Measurements from ENCODE around the gene GRID1.
"Not testable (repeated sequence)": the region's sequence is repeated elsewhere in the genome, so short reads cannot be mapped to it uniquely, and the experiment has no call there.

GRID1 gene

DNA sequence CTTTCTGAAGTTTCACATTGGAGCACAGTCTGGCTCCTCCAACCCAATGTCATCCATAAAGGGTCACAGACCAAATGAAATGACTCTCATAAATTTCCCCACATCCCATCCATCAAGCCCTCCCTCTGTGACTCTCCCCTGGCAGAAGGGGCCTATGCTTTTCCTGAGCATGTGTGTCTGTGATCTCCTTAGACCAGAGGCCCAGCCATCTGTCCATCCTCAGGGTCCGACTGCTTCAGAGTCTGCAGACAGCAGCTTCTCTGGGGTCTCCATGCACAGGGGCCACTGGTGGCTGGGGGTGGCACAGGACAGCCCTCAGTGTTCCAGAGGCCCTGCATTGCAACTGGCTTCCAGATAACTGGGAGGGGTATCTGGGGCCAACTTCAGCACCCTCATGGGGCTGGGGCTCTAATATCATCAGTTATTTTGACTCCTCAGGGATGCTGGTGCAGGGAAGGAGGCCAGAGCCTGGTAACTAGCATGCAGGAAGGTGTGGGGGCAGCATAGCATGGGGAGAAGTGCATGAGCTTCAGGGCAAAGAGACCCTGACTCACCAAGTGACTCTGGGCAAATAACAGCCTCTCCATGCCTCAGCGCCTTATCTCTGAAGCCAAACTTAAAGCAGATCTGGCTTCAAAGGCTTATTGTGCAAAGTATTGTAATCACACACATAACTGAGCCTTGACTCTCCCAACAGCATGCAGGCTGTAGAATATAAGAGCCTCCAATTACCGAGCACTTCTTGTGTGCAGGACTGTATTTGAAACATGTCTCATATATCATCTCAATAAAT is 266.9 kb downstream of the GRID1 start:
- H3K4me3 ChIP-seq (ENCODE audit: low read depth, low read length), result no peak overlapping the region

DNA sequence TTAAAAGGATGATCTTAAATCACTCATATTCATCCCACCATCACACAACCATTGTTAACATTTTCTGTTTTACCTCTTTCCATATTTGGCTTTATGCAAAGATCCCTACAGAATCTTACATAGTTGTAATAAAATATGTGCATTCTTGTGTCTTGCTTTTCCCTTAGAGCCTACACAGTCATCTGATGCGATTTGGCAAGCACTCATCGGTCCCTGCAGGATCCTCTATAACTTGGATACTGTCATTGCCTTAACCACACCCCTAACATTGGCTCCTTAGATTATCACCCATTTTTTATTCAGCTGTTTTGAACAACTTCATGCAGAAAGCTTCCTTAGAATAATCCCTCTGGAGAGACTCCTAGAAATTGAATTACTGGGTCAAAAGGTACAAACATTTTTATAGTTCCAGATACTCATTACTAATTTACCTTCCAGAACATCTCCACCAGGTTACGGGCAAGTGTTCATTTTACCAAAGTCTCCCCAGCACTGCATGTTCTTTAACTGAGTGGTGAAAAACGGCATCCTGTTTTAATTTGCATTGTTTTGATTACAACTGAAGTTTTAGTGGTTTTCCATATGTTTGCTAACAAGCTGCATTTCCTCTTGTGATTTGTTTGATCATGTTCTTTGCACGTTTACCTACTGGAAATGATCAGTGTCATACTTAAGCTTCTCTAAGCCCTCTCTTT is 268.3 kb downstream of the GRID1 start:
- H3K4me3 ChIP-seq (ENCODE audit: low read depth, low read length), result no peak overlapping the region

DNA sequence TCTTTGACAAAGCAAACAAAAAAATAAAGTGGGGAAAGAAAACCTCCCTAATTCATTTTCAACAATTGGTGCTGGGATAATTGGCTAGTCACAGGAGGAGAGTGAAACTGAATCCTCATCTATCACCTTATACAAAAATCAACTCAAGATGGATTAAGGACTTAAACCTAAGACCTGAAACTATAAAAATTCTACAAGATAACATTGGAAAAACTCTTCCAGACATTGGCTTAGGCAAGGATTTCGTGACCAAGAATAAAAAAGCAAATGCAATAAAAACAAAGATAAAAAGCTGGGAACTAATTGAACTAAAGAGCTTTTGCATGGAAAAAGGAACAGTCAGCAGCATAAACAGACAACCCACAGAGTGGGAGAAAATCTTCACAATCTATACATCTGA is 271.5 kb downstream of the GRID1 start:
- not testable (repeated sequence) for H3K4me3 ChIP-seq (ENCODE audit: low read depth, low read length)

DNA sequence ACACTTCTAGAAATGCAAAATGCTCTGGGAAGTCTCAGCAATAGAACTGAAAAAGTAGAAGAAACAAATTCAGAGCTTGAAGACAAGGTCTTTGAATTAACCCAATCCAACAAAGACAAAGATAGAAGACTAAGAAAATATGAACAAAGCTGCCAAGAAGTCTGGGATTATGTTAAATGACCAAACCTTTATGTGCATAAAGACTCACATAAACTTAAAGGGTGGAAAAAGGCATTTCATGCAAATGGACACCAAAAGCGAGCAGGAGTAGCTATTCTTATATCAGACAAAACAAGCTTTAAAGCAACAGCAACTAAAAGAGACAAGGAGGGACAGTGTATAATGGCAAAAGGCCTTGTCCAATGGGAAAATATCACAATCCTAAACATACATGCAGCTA is 274.3 kb downstream of the GRID1 start:
- H3K4me3 ChIP-seq (ENCODE audit: low read depth, low read length), result not testable (repeated sequence)

DNA sequence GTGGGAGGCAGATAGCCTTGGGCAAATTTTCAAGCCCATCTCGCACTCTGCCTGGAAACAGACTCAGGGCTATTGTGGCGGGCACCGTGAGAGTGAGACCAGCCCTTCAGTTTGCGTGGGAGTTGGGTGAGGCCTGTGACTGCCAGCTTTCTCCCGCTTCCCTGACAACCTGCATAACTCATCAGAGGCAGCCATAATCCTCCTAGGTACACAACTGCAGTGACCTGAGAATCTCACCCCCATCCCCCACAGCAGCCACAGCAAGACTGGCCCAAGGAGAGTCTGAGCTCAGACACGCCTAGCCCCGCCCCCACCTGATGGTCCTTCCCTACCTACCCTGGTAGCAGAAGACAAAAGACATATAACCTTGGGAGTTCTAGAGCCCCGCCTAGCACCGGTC is 275.4 kb downstream of the GRID1 start:
- no peak overlapping the region for H3K4me3 ChIP-seq (ENCODE audit: low read depth, low read length)

DNA sequence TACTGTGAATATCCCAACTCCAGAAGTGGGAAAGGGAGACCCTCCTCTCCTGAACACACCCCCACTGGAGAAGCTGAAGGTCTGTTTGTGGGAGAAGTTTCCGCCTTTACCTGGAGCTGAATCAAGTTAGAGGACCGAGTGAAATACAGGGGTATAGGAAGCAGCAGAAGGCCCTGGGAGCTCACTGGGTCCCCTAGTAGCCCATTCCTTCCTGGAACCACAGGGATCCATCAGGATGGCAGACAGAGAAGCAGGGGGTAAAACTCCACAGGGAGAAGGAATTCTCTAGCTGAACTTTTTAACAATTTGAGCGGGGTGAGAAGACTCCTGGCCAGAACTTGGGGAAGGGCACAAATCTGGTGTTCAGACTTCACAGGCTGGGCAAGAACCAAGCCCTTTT is 275.8 kb downstream of the GRID1 start:
- H3K4me3 ChIP-seq (ENCODE audit: low read depth, low read length), result no peak overlapping the region

DNA sequence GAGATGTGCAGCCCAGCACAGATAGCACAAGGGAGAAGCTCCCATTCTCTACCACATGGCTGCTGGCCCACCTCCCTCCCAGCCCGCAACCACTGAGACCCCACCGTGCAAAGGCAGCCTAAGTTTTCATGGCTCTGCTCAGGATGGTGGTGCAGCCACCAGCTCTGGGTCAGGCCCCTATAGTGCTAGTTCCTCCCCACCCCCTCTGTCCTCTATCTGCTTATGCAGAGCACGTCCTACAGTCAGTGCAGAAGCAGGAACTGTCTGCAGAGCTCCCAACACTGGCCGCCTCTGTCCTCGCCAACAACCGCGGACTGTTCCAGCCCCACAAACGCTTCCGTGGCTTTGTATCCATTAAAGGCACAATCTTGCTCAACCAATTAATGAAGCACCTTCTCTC is 278.9 kb downstream of the GRID1 start:
- no peak overlapping the region for H3K4me3 ChIP-seq (ENCODE audit: low read depth, low read length)

DNA sequence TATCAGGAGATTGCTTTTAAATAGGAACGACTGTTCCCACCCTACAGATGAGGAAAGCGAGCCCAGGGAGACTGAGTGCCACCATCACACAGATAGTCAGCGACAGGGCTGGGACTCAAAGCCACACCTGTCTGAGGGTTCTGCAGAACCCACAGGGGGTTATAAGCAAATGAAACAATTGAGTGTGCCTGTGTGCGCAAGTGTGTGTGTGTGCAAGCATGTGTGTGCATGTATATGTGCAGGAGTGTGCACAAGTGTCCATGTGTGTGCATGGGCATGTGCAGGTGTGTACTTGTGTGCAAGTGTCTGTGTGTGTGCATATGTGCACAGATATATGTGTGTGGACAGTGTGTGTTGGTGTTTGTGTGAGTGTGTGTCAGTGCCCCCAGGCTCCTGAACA is 280.2 kb downstream of the GRID1 start:
- H3K4me3 ChIP-seq (ENCODE audit: low read depth, low read length), result no peak overlapping the region

DNA sequence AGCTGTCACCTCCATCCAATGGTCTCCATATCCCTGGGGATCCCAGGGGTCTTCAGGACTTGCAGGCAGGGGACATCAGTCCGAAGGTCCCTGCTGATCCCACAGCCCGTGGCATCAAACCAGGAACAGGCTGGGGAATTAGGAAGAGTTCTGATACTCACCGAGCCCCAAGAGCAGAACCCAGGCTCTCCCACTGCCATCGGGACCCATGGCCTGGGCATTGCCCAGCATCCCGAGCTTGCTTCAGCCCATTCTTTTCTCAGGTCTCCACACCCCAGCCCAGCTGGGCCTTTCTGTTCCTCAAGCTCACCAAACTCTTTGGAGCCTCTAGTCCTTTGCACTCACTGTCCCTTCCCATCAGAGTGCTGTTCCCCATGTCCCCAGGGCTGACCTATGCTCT is 280.9 kb downstream of the GRID1 start:
- H3K4me3 ChIP-seq (ENCODE audit: low read depth, low read length), result no peak overlapping the region

DNA sequence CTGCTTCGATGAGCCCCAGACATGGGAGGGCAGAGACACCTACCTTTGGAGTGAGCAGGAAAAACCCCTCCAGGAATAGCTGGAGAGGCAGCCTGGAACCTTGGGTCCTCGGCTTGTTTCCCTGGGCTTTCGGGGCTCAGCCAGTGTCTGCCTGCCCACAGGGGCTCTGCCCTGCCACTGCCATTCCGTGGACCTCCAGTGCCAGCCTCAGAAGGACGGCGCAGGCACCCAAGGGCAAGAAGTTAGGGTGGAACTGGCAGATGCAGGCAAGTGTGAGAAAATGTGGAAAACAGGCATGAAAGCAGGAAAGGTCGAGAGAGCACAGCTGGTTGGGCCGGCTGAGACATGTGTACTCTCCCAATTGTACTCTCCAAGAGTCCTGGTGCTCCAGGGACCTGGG is 281.5 kb downstream of the GRID1 start:
- H3K4me3 ChIP-seq (ENCODE audit: low read depth, low read length), result no peak overlapping the region

DNA sequence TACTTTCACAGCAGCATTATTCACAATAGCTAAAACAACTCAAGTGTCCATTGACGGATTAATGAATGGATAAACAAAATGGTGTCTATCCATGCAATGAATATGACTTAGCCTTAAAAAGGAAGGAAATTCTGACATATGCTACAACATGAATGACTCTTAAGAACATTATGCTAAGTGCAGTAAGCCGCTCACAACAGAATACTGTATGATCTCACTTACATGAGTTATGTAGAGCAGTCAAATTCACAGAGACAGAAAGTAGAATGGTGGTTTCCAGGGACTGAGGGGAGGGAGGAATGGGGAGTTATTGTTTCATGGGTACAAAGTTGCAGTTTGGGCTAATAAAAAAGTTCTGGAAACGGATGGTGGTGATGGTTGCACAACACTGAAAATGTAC is 282.0 kb downstream of the GRID1 start:
- no peak overlapping the region for H3K4me3 ChIP-seq (ENCODE audit: low read depth, low read length)

DNA sequence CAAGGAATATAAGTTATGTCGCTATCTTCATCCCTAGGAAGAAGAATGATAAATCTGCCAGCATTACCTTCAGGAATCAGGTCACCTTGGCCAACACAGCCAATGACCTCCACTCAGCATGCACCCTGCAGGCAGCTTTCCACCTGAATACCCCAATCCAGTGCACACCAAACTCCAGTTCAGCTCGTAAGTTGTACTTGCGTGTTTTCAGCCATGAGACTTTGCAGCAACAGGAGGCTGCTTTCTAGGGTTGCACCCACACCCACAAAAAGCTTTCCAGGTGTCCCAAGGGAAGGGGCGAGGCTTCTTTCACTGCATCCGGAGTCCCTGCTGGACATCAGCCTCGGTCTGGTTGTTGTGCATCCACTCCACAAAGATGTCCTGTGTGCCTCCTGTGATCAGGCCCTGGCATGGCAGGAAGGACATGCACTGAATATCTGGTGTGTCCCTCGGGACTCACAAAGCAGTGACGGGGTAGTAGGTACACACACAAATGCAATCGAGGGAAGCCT is 282.9 kb downstream of the GRID1 start:
- no peak overlapping the region for H3K4me3 ChIP-seq (ENCODE audit: low read depth, low read length)

DNA sequence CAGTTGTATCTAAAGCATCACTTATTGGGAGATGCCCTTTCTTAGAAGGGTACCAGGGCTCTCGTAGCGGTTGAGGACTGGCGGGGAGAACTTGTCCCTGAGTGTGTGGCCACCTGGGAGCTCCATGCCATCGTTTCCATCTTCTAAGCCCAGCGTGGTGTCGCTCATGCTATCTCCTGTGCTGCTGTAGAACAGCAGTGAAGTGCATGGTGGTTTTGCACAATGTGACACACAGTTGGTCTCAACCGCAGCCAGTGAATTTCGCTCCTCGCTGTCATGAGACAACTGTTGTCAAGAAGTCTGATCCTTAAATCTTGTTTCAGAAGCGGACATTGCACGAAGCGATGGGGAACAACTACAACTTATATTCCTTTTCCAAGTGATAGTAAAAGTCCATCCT is 283.4 kb downstream of the GRID1 start:
- no peak overlapping the region for H3K4me3 ChIP-seq (ENCODE audit: low read depth, low read length)

DNA sequence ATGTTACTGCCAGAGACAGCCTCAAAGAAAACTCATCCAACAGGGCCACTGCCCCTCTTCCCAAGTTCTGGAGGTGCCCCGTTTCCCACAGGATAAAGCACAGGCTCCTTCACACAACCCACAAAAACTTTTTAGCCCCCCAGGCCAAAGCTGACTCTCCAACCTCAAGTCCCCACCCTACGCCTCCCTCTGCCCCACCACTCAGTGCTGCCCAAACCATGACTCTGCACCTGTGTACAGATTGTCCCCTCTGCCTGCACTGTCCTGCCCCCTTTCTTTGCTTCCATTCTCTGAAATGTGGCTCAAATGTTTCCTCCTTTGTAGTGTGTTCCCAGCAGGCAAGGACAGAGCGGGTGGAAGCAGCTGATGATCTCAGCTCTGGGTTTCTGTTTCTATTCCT is 284.0 kb downstream of the GRID1 start:
- no peak overlapping the region for H3K4me3 ChIP-seq (ENCODE audit: low read depth, low read length)

DNA sequence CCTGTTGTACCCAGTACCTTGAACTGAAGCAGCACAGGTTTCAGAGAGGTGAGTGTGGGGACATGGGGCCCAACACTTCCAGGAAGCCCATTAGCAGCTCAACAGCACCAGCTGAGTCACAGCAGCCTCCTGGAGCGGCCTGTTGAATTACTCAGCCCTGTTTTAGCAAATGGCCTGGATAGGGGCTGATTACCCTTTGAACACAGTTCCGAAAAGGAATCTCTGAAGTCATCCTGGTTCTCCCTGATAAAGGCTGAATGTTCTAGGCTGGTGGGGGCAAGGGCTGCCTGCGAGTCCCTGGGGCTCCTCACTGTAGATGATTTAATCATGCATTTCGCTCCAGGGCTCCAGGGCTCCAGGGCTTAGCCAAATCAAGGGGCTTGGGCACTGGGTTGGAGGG is 287.5 kb downstream of the GRID1 start:
- no peak overlapping the region for H3K4me3 ChIP-seq (ENCODE audit: low read depth, low read length)

DNA sequence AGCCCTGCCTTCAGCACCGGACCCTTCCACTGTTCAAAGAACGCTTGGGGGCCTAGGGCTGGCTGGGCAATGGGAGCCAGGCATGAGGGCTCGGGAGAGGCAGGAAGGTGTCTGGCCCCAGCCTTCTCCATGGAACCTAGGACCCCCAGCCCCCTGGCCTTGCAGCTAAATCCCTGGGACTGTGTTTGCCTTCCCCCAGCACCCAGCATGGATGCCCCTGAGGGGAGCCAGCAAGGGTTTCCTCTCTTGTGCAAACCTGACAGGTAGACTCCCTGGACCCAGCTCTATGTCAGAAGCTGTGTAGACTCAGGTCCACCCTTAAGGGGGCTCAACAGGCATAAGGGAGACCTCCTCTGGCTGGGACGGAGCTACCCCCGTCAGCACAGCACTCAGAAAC is 288.0 kb downstream of the GRID1 start:
- H3K4me3 ChIP-seq (ENCODE audit: low read depth, low read length), result no peak overlapping the region

DNA sequence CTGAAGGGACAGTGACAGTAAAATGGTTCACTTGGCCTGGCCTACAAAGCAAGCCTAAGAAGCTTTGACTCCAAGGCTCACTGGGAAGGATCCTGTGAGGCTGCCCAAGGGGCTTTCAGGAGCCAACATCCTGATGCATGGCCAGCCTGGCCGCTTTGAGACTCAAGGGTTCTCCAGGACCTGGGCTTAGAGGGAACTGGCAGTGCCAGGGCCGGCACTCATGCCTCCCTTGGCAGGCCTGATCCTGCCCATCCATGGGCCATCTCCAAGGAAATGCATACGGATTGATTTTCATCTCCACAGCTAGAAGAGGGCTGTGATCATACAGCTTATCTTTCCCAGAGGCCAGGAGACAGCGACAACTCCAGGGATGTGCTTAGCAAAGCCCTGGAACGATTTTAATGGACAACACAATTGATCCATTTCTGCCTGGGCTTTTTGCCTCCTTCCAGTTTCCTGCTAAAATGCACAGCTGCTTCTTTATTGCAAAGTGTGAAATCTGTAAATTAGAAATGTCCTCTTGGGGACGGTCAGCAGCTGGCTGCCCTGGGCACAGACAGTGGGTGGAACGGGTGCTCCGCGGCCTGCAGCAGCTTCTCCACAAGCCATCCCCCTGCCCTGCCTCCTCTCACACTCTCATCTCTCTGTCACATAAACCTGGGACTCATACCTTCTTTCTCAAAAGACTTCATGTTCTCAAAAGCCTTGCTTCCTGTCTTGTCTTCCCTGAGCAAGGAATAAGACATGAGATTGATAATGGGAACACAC is 288.5 kb downstream of the GRID1 start:
- no peak overlapping the region for H3K4me3 ChIP-seq (ENCODE audit: low read depth, low read length)

DNA sequence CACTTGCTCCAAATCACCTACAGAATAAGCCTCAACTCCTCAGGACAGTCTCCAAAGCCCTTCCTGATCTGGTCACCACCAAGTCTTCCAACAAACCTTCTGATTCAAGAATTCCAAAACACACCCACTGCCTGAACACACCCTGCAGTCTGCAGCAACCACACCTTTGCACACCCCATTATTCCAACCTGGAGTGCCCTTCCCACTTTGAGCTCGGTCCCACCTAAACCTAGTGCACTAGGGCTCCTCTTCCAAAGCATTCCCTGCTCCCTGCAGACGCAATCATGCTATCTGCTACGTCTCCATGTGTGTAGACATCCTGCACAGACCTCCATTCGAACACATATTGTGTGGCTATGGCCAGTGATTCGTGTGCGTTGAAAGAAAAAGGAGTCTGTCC is 289.3 kb downstream of the GRID1 start:
- no peak overlapping the region for H3K4me3 ChIP-seq (ENCODE audit: low read depth, low read length)

DNA sequence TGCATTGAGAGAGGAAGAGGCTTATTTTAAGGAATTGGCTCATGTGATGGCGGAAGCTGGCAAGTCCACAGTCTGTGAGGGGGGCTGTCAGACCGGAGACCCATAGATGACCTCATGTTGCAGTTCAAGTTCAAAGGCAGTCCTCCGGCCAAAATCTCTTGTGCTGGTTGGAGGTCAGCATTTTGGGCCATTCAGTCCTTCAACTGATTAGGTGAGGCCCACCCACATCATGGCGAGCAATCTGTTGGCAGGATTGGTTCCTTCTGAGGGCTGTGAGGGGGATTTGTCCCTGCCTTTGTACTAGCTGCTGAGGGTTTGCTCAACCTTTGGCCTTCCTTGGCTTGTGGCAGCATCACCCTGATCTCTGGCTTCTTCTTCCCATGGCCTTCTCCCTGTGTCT is 290.1 kb downstream of the GRID1 start:
- H3K4me3 ChIP-seq (ENCODE audit: low read depth, low read length), result not testable (repeated sequence)

DNA sequence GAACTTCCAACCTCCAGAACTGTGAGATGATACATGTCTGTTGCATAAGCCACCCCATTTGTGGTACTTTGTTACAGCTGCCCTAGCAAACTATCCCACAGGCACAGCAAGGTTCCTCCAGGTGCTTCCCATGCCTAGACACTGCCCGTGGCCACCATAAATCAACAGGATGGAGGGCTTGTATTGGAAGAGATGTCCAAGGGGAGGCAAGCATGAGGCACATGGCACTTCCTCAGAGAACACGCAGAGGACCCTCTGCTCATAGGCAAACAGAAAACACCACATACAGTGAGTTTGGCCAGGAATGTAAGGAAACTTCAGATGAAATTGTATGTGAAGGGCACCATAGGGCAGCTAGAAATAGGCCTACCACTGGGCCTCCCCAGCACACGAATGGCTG is 291.1 kb downstream of the GRID1 start:
- no peak overlapping the region for H3K4me3 ChIP-seq (ENCODE audit: low read depth, low read length)

DNA sequence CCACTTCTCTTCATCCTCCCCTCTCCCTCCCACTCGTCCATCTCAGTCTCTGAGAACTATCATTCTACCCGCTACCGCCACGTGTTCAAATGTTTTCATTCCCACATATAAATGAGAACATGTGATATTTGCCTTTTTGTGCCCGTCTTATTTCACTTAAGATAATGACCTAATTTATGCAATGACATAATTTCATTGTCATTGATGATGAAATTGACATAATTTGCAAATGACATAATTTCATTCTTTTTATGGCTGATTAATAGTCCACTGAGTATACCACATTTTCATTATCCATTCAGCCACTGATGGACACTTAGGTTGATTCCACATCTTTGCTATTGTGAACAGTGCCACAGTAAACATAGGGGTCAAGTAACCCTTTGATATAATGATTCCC is 292.3 kb downstream of the GRID1 start:
- H3K4me3 ChIP-seq (ENCODE audit: low read depth, low read length), result no peak overlapping the region
